ENCODE results near the gene ZNF92.
A peak's percentile ranks its signal among the peaks of the same experiment; 100 is the strongest.

The ZNF92 gene

DNA sequence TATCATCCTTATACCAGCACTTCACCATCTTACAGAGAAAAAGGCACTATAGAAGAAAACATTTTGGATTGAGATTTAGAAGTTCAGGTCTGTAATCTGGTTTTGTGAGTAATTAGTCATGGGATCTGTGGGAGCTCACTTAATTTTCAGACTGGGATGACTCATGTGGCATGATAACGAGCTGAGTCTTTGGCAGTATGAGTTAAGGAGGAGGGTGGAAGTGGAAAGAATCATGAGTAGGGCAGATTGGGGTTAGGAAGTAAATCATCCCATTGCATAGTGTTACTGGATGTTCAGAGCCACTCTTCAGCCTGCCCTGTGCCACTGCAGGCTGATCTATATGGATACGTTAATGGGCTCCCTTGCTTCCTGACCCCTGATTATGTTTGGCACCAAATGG, 64.9 kb downstream of the ZNF92 start (continued):
- TF ChIP-seq ZNF433 (tag by site-specific recombination; IDR thresholded peaks at IDR 0.05; ENCODE audit: low read depth), result no peak
- TF ChIP-seq ZNF664 (tag by site-specific recombination; IDR thresholded peaks at IDR 0.05), result no peak
- TF ChIP-seq, protein P1, sequence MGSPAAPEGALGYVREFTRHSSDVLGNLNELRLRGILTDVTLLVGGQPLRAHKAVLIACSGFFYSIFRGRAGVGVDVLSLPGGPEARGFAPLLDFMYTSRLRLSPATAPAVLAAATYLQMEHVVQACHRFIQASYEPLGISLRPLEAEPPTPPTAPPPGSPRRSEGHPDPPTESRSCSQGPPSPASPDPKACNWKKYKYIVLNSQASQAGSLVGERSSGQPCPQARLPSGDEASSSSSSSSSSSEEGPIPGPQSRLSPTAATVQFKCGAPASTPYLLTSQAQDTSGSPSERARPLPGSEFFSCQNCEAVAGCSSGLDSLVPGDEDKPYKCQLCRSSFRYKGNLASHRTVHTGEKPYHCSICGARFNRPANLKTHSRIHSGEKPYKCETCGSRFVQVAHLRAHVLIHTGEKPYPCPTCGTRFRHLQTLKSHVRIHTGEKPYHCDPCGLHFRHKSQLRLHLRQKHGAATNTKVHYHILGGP (tag by site-specific recombination; IDR thresholded peaks at IDR 0.05), result no peak
- TF ChIP-seq ZNF660 (tag by site-specific recombination; IDR thresholded peaks at IDR 0.05), result 0 out of 2 replicates have a peak, but pooled peaks have one; percentile 26
- TF ChIP-seq MYNN (tag by site-specific recombination; IDR thresholded peaks at IDR 0.05; ENCODE audit: borderline replicate concordance), result no peak
- no peak for TF ChIP-seq ZNF521 (tag by site-specific recombination; IDR thresholded peaks at IDR 0.05)
- no peak for TF ChIP-seq IKZF3 (tag by site-specific recombination; IDR thresholded peaks at IDR 0.05)
- TF ChIP-seq ZNF658 (tag by site-specific recombination; IDR thresholded peaks at IDR 0.05), result no peak
- no peak for TF ChIP-seq ZFP37 (tag by site-specific recombination; IDR thresholded peaks at IDR 0.05)
- TF ChIP-seq ZNF426 (tag by site-specific recombination; IDR thresholded peaks at IDR 0.05), result no peak
- TF ChIP-seq KLF9 (tag by site-specific recombination; IDR thresholded peaks at IDR 0.05; ENCODE audit: low read depth), result no peak
- TF ChIP-seq ZNF211 (tag by site-specific recombination; IDR thresholded peaks at IDR 0.05; ENCODE audit: low read depth), result no peak
- no peak for TF ChIP-seq ZBTB8A (tag by site-specific recombination; IDR thresholded peaks at IDR 0.05)
- TF ChIP-seq WT1 (tag by site-specific recombination; IDR thresholded peaks at IDR 0.05), result no peak
- TF ChIP-seq ZNF423 (tag by site-specific recombination; IDR thresholded peaks at IDR 0.05), result no peak
- TF ChIP-seq, protein P2, sequence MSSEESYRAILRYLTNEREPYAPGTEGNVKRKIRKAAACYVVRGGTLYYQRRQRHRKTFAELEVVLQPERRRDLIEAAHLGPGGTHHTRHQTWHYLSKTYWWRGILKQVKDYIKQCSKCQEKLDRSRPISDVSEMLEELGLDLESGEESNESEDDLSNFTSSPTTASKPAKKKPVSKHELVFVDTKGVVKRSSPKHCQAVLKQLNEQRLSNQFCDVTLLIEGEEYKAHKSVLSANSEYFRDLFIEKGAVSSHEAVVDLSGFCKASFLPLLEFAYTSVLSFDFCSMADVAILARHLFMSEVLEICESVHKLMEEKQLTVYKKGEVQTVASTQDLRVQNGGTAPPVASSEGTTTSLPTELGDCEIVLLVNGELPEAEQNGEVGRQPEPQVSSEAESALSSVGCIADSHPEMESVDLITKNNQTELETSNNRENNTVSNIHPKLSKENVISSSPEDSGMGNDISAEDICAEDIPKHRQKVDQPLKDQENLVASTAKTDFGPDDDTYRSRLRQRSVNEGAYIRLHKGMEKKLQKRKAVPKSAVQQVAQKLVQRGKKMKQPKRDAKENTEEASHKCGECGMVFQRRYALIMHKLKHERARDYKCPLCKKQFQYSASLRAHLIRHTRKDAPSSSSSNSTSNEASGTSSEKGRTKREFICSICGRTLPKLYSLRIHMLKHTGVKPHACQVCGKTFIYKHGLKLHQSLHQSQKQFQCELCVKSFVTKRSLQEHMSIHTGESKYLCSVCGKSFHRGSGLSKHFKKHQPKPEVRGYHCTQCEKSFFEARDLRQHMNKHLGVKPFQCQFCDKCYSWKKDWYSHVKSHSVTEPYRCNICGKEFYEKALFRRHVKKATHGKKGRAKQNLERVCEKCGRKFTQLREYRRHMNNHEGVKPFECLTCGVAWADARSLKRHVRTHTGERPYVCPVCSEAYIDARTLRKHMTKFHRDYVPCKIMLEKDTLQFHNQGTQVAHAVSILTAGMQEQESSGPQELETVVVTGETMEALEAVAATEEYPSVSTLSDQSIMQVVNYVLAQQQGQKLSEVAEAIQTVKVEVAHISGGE (tag by site-specific recombination; conservative IDR thresholded peaks at IDR 0.05; ENCODE audit: low read depth), result no peak
- TF ChIP-seq, protein P3, sequence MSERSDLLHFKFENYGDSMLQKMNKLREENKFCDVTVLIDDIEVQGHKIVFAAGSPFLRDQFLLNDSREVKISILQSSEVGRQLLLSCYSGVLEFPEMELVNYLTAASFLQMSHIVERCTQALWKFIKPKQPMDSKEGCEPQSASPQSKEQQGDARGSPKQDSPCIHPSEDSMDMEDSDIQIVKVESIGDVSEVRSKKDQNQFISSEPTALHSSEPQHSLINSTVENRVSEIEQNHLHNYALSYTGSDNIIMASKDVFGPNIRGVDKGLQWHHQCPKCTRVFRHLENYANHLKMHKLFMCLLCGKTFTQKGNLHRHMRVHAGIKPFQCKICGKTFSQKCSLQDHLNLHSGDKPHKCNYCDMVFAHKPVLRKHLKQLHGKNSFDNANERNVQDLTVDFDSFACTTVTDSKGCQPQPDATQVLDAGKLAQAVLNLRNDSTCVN (tag by site-specific recombination; optimal IDR thresholded peaks at IDR 0.05), result no peak
- TF ChIP-seq, protein P4, sequence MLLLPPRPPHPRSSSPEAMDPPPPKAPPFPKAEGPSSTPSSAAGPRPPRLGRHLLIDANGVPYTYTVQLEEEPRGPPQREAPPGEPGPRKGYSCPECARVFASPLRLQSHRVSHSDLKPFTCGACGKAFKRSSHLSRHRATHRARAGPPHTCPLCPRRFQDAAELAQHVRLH (tag by site-specific recombination; IDR thresholded peaks at IDR 0.05), result no peak
- TF ChIP-seq ZSCAN30 (tag by site-specific recombination; IDR thresholded peaks at IDR 0.05), result 0 out of 2 replicates have a peak, but pooled peaks have one; percentile 30
- no peak for TF ChIP-seq ZNF670 (tag by site-specific recombination; IDR thresholded peaks at IDR 0.05; ENCODE audit: low read depth)
- TF ChIP-seq, protein P5, sequence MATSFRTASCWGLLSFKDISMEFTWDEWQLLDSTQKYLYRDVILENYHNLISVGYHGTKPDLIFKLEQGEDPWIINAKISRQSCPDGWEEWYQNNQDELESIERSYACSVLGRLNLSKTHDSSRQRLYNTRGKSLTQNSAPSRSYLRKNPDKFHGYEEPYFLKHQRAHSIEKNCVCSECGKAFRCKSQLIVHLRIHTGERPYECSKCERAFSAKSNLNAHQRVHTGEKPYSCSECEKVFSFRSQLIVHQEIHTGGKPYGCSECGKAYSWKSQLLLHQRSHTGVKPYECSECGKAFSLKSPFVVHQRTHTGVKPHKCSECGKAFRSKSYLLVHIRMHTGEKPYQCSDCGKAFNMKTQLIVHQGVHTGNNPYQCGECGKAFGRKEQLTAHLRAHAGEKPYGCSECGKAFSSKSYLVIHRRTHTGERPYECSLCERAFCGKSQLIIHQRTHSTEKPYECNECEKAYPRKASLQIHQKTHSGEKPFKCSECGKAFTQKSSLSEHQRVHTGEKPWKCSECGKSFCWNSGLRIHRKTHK (tag by site-specific recombination; IDR thresholded peaks at IDR 0.05), result no peak
- TF ChIP-seq, protein P6, sequence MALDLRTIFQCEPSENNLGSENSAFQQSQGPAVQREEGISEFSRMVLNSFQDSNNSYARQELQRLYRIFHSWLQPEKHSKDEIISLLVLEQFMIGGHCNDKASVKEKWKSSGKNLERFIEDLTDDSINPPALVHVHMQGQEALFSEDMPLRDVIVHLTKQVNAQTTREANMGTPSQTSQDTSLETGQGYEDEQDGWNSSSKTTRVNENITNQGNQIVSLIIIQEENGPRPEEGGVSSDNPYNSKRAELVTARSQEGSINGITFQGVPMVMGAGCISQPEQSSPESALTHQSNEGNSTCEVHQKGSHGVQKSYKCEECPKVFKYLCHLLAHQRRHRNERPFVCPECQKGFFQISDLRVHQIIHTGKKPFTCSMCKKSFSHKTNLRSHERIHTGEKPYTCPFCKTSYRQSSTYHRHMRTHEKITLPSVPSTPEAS (tag by site-specific recombination; IDR thresholded peaks at IDR 0.05), result no peak
- TF ChIP-seq ZNF747 (tag by site-specific recombination; IDR thresholded peaks at IDR 0.05), result no peak
- no peak for TF ChIP-seq ZNF155 (tag by site-specific recombination; IDR thresholded peaks at IDR 0.05)
- TF ChIP-seq ZNF610 (tag by site-specific recombination; IDR thresholded peaks at IDR 0.05; ENCODE audit: borderline replicate concordance), result no peak
- TF ChIP-seq ZBTB21 (tag by site-specific recombination; IDR thresholded peaks at IDR 0.05), result 0 out of 2 replicates have a peak, but pooled peaks have one; percentile 26
- no peak for TF ChIP-seq HOXC10 (CRISPR knock-in tag; IDR thresholded peaks at IDR 0.05)
- TF ChIP-seq ZNF416 (tag by site-specific recombination; IDR thresholded peaks at IDR 0.05), result no peak
- TF ChIP-seq MEIS1 (CRISPR knock-in tag; IDR thresholded peaks at IDR 0.05; ENCODE audit: borderline replicate concordance), result no peak
- no peak for TF ChIP-seq ZNF529 (tag by site-specific recombination; IDR thresholded peaks at IDR 0.05; ENCODE audit: insufficient replicate concordance)
- no peak for TF ChIP-seq ZNF324 (tag by site-specific recombination; IDR thresholded peaks at IDR 0.05)
- TF ChIP-seq BCL11A (tag by site-specific recombination; IDR thresholded peaks at IDR 0.05; ENCODE audit: low read depth), result no peak
- peak; percentile 87 for TF ChIP-seq SP7 (tag by site-specific recombination; IDR thresholded peaks at IDR 0.05)
- TF ChIP-seq ZXDB (tag by site-specific recombination; IDR thresholded peaks at IDR 0.05), result no peak

Measured in HEK293 (cell line).